Measurements from ENCODE around the gene SRP68. TPM values are rescaled to one million over a fixed set of nuclear protein-coding genes. Genes with fewer than 3 reads are reported as not detected.

Gene SRP68
- total and polyA plus RNA-seq, 9 of the 15 experiments (the other 6 are each of a cell fraction or from before 2014, with no cell fraction given) = 29.4 to 92.6 (median 36.2) TPM

DNA sequence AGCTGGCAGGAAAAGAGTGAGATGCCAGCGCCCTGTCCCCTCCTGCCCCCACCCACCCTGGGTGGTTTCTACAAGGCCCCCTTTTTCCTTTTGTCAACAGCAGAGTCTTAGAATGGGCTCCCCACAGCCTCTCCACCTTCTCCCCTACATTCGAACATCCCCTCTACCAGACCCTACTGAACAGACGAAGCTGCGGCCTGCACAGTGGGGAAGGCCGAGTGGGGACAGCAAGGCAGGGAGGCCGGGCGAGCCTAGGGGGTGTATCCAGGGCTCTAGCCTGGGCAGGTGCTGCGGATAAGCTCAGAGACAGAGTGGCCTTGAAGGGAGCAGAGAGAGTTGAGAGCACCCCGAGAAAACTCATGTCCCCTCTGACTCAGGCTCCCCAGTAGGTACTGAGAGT, 14.1 kb upstream of the SRP68 start (continued):
- TF ChIP-seq, protein P1, sequence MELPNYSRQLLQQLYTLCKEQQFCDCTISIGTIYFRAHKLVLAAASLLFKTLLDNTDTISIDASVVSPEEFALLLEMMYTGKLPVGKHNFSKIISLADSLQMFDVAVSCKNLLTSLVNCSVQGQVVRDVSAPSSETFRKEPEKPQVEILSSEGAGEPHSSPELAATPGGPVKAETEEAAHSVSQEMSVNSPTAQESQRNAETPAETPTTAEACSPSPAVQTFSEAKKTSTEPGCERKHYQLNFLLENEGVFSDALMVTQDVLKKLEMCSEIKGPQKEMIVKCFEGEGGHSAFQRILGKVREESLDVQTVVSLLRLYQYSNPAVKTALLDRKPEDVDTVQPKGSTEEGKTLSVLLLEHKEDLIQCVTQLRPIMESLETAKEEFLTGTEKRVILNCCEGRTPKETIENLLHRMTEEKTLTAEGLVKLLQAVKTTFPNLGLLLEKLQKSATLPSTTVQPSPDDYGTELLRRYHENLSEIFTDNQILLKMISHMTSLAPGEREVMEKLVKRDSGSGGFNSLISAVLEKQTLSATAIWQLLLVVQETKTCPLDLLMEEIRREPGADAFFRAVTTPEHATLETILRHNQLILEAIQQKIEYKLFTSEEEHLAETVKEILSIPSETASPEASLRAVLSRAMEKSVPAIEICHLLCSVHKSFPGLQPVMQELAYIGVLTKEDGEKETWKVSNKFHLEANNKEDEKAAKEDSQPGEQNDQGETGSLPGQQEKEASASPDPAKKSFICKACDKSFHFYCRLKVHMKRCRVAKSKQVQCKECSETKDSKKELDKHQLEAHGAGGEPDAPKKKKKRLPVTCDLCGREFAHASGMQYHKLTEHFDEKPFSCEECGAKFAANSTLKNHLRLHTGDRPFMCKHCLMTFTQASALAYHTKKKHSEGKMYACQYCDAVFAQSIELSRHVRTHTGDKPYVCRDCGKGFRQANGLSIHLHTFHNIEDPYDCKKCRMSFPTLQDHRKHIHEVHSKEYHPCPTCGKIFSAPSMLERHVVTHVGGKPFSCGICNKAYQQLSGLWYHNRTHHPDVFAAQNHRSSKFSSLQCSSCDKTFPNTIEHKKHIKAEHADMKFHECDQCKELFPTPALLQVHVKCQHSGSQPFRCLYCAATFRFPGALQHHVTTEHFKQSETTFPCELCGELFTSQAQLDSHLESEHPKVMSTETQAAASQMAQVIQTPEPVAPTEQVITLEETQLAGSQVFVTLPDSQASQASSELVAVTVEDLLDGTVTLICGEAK (IDR thresholded peaks at IDR 0.05) = no peak
- TF ChIP-seq, protein P1 (CRISPR knock-in tag; IDR thresholded peaks at IDR 0.05) = no peak
- no peak for TF ChIP-seq POLR2A (conservative IDR thresholded peaks at IDR 0.05)
- TF ChIP-seq, protein P2, sequence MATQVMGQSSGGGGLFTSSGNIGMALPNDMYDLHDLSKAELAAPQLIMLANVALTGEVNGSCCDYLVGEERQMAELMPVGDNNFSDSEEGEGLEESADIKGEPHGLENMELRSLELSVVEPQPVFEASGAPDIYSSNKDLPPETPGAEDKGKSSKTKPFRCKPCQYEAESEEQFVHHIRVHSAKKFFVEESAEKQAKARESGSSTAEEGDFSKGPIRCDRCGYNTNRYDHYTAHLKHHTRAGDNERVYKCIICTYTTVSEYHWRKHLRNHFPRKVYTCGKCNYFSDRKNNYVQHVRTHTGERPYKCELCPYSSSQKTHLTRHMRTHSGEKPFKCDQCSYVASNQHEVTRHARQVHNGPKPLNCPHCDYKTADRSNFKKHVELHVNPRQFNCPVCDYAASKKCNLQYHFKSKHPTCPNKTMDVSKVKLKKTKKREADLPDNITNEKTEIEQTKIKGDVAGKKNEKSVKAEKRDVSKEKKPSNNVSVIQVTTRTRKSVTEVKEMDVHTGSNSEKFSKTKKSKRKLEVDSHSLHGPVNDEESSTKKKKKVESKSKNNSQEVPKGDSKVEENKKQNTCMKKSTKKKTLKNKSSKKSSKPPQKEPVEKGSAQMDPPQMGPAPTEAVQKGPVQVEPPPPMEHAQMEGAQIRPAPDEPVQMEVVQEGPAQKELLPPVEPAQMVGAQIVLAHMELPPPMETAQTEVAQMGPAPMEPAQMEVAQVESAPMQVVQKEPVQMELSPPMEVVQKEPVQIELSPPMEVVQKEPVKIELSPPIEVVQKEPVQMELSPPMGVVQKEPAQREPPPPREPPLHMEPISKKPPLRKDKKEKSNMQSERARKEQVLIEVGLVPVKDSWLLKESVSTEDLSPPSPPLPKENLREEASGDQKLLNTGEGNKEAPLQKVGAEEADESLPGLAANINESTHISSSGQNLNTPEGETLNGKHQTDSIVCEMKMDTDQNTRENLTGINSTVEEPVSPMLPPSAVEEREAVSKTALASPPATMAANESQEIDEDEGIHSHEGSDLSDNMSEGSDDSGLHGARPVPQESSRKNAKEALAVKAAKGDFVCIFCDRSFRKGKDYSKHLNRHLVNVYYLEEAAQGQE (IDR thresholded peaks at IDR 0.05; ENCODE audit: borderline replicate concordance) = no peak
- TF ChIP-seq, protein P2 (CRISPR knock-in tag; IDR thresholded peaks at IDR 0.05; ENCODE audit: low read depth) = no peak
